ENCODE results near the gene SMARCA4.

DNA sequence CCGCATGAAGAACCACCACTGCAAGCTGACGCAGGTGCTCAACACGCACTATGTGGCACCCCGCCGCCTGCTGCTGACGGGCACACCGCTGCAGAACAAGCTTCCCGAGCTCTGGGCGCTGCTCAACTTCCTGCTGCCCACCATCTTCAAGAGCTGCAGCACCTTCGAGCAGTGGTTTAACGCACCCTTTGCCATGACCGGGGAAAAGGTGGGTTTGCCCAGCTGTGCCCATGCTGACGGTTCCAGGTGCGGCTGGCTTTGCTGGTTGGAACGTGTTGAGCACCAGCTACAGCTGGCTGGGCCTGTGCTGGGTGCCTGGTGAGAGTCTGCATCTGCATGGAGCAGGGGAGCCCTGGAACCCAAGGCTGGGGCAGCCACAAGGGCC is 60.9 kb downstream of the SMARCA4 start:
- TF ChIP-seq POLR2AphosphoS5 (IDR thresholded peaks at IDR 0.05): no peak
- TF ChIP-seq, protein P1, sequence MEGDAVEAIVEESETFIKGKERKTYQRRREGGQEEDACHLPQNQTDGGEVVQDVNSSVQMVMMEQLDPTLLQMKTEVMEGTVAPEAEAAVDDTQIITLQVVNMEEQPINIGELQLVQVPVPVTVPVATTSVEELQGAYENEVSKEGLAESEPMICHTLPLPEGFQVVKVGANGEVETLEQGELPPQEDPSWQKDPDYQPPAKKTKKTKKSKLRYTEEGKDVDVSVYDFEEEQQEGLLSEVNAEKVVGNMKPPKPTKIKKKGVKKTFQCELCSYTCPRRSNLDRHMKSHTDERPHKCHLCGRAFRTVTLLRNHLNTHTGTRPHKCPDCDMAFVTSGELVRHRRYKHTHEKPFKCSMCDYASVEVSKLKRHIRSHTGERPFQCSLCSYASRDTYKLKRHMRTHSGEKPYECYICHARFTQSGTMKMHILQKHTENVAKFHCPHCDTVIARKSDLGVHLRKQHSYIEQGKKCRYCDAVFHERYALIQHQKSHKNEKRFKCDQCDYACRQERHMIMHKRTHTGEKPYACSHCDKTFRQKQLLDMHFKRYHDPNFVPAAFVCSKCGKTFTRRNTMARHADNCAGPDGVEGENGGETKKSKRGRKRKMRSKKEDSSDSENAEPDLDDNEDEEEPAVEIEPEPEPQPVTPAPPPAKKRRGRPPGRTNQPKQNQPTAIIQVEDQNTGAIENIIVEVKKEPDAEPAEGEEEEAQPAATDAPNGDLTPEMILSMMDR (IDR thresholded peaks at IDR 0.05): no peak
